Vagina (tissue), 2 donors: ENCODE data around the gene FAM163A. TPM values are rescaled to one million over a fixed set of nuclear protein-coding genes. Genes with fewer than 3 reads are reported as not detected.

Experiments
- DNase-seq, 2 donors: peaks; one replicate each; pipeline ENCODE4 v3.0.0-alpha.2; 2017; ENCODE audit errors: extremely low spot score in 2 of 2
- H3K27ac ChIP-seq: fragments of 200-600 bp; sonication (generic); one replicate; pipeline ENCODE4 v1.5.1; 2019
- H3K27me3 ChIP-seq: fragments of 200-600 bp; sonication (generic); one replicate; pipeline ENCODE4 v1.5.1; 2019
- H3K36me3 ChIP-seq, 2 donors: fragments of 200-600 bp; sonication (generic); one replicate each; pipeline ENCODE4 v1.5.1; 2017 to 2019
- H3K4me1 ChIP-seq: fragments of 200-600 bp; sonication (generic); one replicate; pipeline ENCODE4 v1.5.1; 2019
- H3K4me3 ChIP-seq, 2 donors: fragments of 200-600 bp; sonication (generic); 1 replicate in 1 of 2; 2 replicates in 1 of 2; pipeline ENCODE4 v1.5.1; 2016 to 2019
- H3K9me3 ChIP-seq: fragments of 200-600 bp; sonication (generic); one replicate; pipeline ENCODE4 v1.5.1; 2019
- POLR2A ChIP-seq, 2 donors: fragments of 450-650 bp; IDR thresholded peaks; one replicate each; pipeline ENCODE4 v1.6.1; 2017; ENCODE audit warnings: antibody characterized with exemption in 2 of 2, mild to moderate bottlenecking in 2 of 2, moderate library complexity in 2 of 2
- POLR2AphosphoS5 ChIP-seq, 2 donors: sonication (generic); formaldehyde crosslinking; IDR thresholded peaks; one replicate each; pipeline ENCODE4 v1.9.0; 2017; ENCODE audit warnings: antibody characterized with exemption in 2 of 2, mild to moderate bottlenecking in 2 of 2, low read depth in 1 of 2; ENCODE audit not compliant: insufficient read depth in 1 of 2
- intact Hi-C: fragments of 100-400 bp; cut with DNase I; formaldehyde crosslinking; loops from one replicate; pipeline ENCODE4 v1.15.1; 2023
- total RNA-seq: library from RNA; depleted of rRNA; stranded (reverse); fragments of >200 nt; gene quantifications from one replicate; pipeline ENCODE4 v1.2.3, GENCODE V29; 2016
- TF ChIP-seq, protein P1 (sequence below), 3 experiments: fragments of 450-650 bp in 2 of 3; fragments of 200-600 bp in 1 of 3; sonication (generic) in 1 of 3; IDR thresholded peaks; one replicate each; pipeline ENCODE4 v1.5.1; 2017 to 2019; ENCODE audit warnings: antibody characterized with exemption in 3 of 3, mild to moderate bottlenecking in 2 of 3, moderate library complexity in 2 of 3

FAM163A gene
- total RNA-seq, 1 donor from 2014 or later: 2.5 TPM

GRCh38 chr1:179825798-179826460 lies 82.8 kb downstream of the FAM163A start:
- H3K4me1 ChIP-seq: no peaks in the 10 kb centered on the region
- H3K4me3 ChIP-seq: no peak overlapping the region
- TF ChIP-seq POLR2AphosphoS5 (IDR thresholded peaks at IDR 0.05; ENCODE audit: insufficient read depth in 1 of 2, low read depth in 1 of 2): no peak
- TF ChIP-seq POLR2A (IDR thresholded peaks at IDR 0.05): no peak
- TF ChIP-seq, protein P1, sequence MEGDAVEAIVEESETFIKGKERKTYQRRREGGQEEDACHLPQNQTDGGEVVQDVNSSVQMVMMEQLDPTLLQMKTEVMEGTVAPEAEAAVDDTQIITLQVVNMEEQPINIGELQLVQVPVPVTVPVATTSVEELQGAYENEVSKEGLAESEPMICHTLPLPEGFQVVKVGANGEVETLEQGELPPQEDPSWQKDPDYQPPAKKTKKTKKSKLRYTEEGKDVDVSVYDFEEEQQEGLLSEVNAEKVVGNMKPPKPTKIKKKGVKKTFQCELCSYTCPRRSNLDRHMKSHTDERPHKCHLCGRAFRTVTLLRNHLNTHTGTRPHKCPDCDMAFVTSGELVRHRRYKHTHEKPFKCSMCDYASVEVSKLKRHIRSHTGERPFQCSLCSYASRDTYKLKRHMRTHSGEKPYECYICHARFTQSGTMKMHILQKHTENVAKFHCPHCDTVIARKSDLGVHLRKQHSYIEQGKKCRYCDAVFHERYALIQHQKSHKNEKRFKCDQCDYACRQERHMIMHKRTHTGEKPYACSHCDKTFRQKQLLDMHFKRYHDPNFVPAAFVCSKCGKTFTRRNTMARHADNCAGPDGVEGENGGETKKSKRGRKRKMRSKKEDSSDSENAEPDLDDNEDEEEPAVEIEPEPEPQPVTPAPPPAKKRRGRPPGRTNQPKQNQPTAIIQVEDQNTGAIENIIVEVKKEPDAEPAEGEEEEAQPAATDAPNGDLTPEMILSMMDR (IDR thresholded peaks at IDR 0.05): no peak
- DNase-seq: peak in 1 of 2 donors; percentile 79
- no peak overlapping the region for H3K27ac ChIP-seq
- no peaks in the 10 kb centered on the region for H3K36me3 ChIP-seq
- H3K9me3 ChIP-seq: no peaks in the 10 kb centered on the region
- intact Hi-C loops: no loop called here
- H3K27me3 ChIP-seq: no peaks in the 10 kb centered on the region

DNA sequence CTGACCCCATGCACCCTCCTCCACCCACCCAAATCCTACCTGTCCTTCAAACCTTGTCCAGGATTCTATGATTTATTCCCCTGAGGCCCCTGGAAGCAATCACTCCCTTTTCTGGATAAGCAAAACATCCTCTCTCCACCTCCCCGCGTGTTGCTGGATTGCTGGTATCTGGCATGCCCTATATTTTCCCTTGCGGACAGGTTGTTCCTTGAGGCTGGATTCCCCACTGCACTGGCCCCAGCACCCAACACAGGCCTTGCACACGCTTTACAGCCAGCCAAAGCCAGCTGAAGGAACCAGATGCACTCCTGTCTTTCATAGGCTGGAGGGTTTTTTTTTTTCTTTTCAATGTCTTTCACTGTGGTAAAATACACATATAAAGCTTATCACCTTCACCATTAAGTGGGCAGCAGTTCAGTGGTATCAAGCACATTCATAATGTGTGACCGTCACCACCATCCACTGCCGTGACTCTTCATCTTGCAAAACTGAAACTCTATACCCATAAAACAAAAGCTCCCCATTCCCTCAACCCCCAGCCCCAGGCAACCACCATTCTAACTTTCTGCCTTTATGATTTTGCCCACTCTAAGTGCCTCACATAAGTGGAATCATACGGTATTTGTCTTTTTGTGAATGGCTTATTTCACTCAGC lies 83.7 kb downstream of the FAM163A start:
- H3K36me3 ChIP-seq: no peaks in the 10 kb centered on the region
- no peak overlapping the region for H3K4me3 ChIP-seq
- H3K4me1 ChIP-seq: no peaks in the 10 kb centered on the region
- H3K27ac ChIP-seq: no peak overlapping the region
- intact Hi-C loops: no loop called here
- H3K27me3 ChIP-seq: no peaks in the 10 kb centered on the region
- no peak for TF ChIP-seq POLR2AphosphoS5 (IDR thresholded peaks at IDR 0.05; ENCODE audit: insufficient read depth in 1 of 2, low read depth in 1 of 2)
- no peak for TF ChIP-seq POLR2A (IDR thresholded peaks at IDR 0.05)
- TF ChIP-seq, protein P1 (IDR thresholded peaks at IDR 0.05): no peak
- H3K9me3 ChIP-seq: no peaks in the 10 kb centered on the region
- DNase-seq: peak in 1 of 2 donors; percentile 34

DNA sequence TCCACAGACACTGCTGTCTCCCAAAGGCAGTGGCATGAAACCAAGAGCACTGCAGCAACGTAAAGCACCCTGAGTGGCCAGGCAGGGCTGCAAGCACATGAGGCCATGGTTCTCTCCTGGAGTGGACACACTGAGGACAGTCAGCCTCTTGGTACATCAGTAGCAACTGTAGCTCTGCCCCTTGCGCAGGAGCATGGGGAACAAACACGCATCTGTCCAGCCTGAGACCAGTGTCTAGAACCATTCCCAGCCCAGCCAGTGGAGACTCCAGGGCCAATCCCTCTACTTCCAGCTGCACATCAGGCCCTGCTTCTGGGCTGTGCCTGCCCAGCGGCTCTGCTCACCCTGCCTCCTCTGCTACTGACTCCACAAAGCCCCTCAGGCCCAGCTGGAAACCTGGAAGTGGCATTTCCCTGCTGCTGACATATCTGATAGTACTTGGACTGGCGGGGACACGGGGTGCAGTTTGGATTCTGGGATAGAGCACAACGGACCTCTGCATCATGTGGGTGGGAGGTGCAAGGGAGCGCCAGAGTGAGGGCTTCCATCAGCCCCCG lies 85.5 kb downstream of the FAM163A start:
- DNase-seq: no peak
- Histone ChIP-seq H3K36me3 (no peaks in the 10 kb centered on the region), H3K4me1 (no peaks in the 10 kb centered on the region), H3K27me3 (no peaks in the 10 kb centered on the region), H3K27ac (no peak overlapping the region), H3K9me3 (no peaks in the 10 kb centered on the region), H3K4me3 (no peak overlapping the region)
- intact Hi-C loops: no loop called here
- TF ChIP-seq POLR2A (IDR thresholded peaks at IDR 0.05) (no peak), POLR2AphosphoS5 (IDR thresholded peaks at IDR 0.05; ENCODE audit: insufficient read depth in 1 of 2, low read depth in 1 of 2) (no peak)
- TF ChIP-seq, protein P1 (IDR thresholded peaks at IDR 0.05): no peak

DNA sequence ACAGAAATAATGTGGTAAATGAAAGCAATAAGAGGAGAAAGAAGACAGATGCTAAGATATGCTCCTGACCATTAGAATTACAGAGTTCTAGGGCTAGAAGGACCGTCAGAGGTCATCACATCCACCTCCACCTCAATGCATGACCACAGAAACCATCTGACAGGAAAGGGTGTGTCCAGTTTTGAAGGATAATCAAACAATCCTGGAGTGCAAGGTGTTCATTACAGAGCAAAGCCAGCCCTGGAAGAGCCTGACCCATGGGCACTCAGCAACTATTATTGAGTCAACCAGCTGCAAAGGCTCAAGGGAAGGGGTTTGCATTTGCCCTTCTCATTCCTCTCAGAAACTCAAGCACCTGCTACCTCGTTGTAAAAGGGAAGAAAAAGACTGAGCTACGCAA lies 88.1 kb downstream of the FAM163A start:
- Histone ChIP-seq H3K4me1 (no peaks in the 10 kb centered on the region), H3K4me3 (no peak overlapping the region), H3K36me3 (no peaks in the 10 kb centered on the region), H3K9me3 (no peaks in the 10 kb centered on the region), H3K27ac (no peak overlapping the region), H3K27me3 (no peaks in the 10 kb centered on the region)
- TF ChIP-seq POLR2AphosphoS5 (IDR thresholded peaks at IDR 0.05; ENCODE audit: insufficient read depth in 1 of 2, low read depth in 1 of 2): no peak
- TF ChIP-seq, protein P1 (IDR thresholded peaks at IDR 0.05): no peak
- TF ChIP-seq POLR2A (IDR thresholded peaks at IDR 0.05): no peak
- DNase-seq: no peak
- intact Hi-C loops: no loop called here
